Osteocyte (in vitro differentiated cells): ENCODE results near the gene BMAL1. TPM values are rescaled to one million over a fixed set of nuclear protein-coding genes. Genes with fewer than 3 reads are reported as not detected.

Experiments
- DNase-seq: peaks from one replicate; pipeline ENCODE4 v3.0.0; 2021; ENCODE audit warnings: mixed read lengths; ENCODE audit not compliant: unreplicated experiment; ENCODE audit errors: extremely low spot score
- H3K27ac Mint-ChIP-seq: one replicate; pipeline ENCODE4 v1.8.0; 2021; ENCODE audit warnings: mild to moderate bottlenecking, mixed read lengths; ENCODE audit not compliant: unreplicated experiment
- H3K27me3 Mint-ChIP-seq: one replicate; pipeline ENCODE4 v1.8.0; 2021; ENCODE audit warnings: mixed read lengths; ENCODE audit not compliant: unreplicated experiment
- H3K36me3 Mint-ChIP-seq: one replicate; pipeline ENCODE4 v1.8.0; 2021; ENCODE audit warnings: mixed read lengths; ENCODE audit not compliant: unreplicated experiment
- H3K4me1 Mint-ChIP-seq: one replicate; pipeline ENCODE4 v1.8.0; 2021; ENCODE audit warnings: mixed read lengths; ENCODE audit not compliant: unreplicated experiment
- H3K4me3 Mint-ChIP-seq: one replicate; pipeline ENCODE4 v1.8.0; 2021; ENCODE audit warnings: mild to moderate bottlenecking, moderate library complexity, mixed read lengths; ENCODE audit not compliant: unreplicated experiment
- H3K9me3 Mint-ChIP-seq: one replicate; pipeline ENCODE4 v1.8.0; 2021; ENCODE audit warnings: mixed read lengths; ENCODE audit not compliant: unreplicated experiment
- CTCF ChIP-seq: fragments of 200-600 bp; sonication (generic); IDR thresholded peaks from 2 replicates; pipeline ENCODE4 v1.5.0; 2021; ENCODE audit warnings: antibody characterized with exemption, mild to moderate bottlenecking, moderate library complexity
- total RNA-seq: library from RNA; stranded (reverse); gene quantifications from 2 replicates; pipeline ENCODE4 v1.2.1, GENCODE V29; 2021

BMAL1 gene
- total RNA-seq, 1 donor from 2014 or later = 25.3 TPM

DNA sequence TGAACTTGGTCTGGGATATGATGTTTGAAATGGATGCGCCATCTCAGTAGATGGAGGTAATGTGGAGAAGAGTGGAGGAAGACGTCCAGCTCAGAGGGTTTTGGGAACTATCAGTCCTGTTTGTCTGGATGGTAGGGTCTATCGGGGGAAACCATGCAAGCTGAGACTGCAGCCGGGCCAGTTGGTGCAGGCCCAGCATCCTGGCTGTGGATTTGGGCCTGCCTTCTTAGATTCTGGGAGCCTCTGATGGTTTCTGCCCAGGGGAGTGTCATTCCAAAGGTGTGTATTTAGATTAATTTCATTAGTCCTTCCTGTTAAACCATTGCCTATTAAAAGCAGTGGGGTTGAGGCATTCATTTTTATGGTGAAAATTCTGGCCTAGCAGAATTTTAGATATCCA is 31.6 kb downstream of the BMAL1 start:
- Mint-ChIP-seq H3K4me1 (peaks cover 4% of the 10 kb centered on the region), H3K27ac (no peak overlapping the region), H3K9me3 (peaks cover 4% of the 10 kb centered on the region), H3K4me3 (no peak overlapping the region), H3K27me3 (no peaks in the 10 kb centered on the region), H3K36me3 (peaks cover 22% of the 10 kb centered on the region)
- no peak for TF ChIP-seq CTCF
- DNase-seq = no peak

DNA sequence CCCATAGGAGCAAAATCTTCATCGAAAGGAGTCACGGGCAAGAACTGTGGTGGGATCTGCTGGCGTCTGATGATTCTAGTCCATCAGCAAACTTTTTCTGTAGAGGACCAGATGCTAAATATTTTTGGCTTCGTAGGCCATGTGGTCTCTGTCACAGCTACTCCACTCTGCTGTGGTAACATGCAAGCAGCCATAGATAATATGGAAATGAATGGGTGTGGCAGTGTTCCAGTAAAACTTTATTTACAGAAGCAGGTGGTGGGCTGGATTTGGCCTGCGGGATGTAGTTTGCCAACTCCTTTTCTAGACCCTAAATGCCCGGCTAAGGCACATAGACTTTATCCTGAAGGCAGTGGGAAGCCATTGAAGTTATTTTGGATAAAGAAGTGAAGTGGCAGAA is 32.9 kb downstream of the BMAL1 start:
- peaks cover 24% of the 10 kb centered on the region for H3K36me3 Mint-ChIP-seq
- peaks cover 10% of the 10 kb centered on the region for H3K4me1 Mint-ChIP-seq
- H3K9me3 Mint-ChIP-seq = peaks cover 4% of the 10 kb centered on the region
- DNase-seq = no peak
- H3K27ac Mint-ChIP-seq = no peak overlapping the region
- no peak overlapping the region for H3K4me3 Mint-ChIP-seq
- TF ChIP-seq CTCF = no peak
- H3K27me3 Mint-ChIP-seq = no peaks in the 10 kb centered on the region

GRCh38 chr11:13311570-13311969 is 34.0 kb downstream of the BMAL1 start:
- no peak overlapping the region for H3K4me3 Mint-ChIP-seq
- no peak for TF ChIP-seq CTCF
- peaks cover 4% of the 10 kb centered on the region for H3K9me3 Mint-ChIP-seq
- no peak overlapping the region for H3K27ac Mint-ChIP-seq
- H3K36me3 Mint-ChIP-seq = peaks cover 24% of the 10 kb centered on the region
- no peaks in the 10 kb centered on the region for H3K27me3 Mint-ChIP-seq
- DNase-seq = no peak
- H3K4me1 Mint-ChIP-seq = peaks cover 17% of the 10 kb centered on the region

GRCh38 chr11:13313005-13313819 is 35.6 kb downstream of the BMAL1 start:
- H3K9me3 Mint-ChIP-seq = peaks cover 4% of the 10 kb centered on the region
- H3K27me3 Mint-ChIP-seq = no peaks in the 10 kb centered on the region
- no peak for TF ChIP-seq CTCF
- H3K27ac Mint-ChIP-seq = no peak overlapping the region
- DNase-seq = no peak
- peaks cover 31% of the 10 kb centered on the region for H3K4me1 Mint-ChIP-seq
- no peak overlapping the region for H3K4me3 Mint-ChIP-seq
- peaks cover 24% of the 10 kb centered on the region for H3K36me3 Mint-ChIP-seq

DNA sequence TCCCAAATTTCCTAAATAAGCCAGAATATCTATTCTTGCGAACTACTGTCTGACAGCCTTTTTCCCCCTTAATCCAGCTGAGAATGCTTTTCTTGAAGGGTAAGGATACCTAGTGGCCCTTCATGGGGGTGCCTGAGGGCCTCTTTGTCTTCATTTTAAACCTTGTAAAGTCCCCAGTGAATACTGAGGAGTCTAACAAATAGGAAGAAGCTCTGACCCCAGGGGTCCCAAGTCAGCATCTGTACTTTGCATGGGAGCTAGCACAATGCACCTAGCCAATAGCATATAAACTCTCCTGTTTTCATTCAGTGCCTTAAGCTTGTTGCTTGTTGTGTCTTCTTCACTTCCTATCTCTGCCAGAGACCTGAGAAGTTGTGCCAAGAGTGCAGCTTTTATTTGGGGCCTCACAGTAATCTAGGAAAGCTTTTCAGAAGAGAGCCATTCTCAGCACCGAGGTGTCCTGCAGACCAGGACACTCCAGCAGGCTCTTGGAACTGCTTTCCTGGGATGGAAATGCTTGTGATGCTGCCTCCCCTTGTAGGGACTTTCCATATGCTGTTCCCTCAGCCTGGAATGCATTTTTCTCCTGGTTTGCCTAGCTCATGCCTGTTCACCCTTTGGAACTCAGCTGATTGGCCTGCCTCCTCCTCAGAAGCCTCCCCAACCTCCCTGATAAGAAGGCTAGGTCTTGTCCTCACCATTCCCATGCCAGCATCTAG is 37.2 kb downstream of the BMAL1 start:
- Mint-ChIP-seq H3K4me1 (peaks cover 39% of the 10 kb centered on the region), H3K36me3 (peaks cover 24% of the 10 kb centered on the region), H3K27ac (no peak overlapping the region), H3K9me3 (peaks cover 4% of the 10 kb centered on the region), H3K4me3 (no peak overlapping the region), H3K27me3 (no peaks in the 10 kb centered on the region)
- TF ChIP-seq CTCF = no peak
- DNase-seq = no peak
